Measurements from ENCODE around the gene RASA4.
"Not testable (repeated sequence)": the region's sequence is repeated elsewhere in the genome, so short reads cannot be mapped to it uniquely, and the experiment has no call there.

The RASA4 gene

GRCh38 chr7:102606848-102607247 lies 9.7 kb downstream of the RASA4 start:
- DNase-seq (ENCODE audit: low spot score), result not testable (repeated sequence)

DNA sequence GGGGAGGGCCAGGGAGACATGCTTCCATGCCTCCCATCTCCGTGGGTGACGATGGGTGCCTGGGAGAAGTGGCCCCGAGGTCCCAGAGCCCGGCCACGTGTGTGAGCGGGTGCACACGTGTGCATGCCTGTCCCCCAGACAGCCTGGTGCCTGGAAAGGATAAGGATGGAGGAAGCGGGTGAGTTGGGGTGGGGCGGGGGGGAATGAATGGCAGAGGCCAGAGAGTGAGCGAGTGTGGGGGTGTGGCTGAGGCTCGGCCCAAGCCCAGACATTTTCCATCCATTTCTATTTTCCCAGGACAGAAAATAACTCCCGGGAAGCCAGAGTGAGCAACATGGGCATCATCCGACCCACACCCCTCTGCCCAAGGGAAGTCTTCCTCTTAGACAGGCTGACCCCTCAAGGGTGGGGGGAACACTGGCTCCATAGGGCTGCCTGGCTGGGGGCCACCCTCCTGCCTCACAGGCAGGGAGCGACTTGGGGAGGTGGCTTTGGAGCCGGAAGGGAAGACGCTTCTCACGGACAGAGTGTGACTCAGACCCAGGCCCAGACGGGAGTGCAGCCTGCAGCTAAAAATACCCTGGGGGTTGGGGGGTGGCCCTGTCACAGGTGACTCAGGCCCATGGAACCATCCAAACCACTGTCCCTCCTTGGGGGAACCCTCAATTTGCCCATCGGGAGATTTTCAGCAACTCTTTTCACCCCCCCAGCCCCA lies 12.0 kb downstream of the RASA4 start:
- DNase-seq (ENCODE audit: low spot score), result not testable (repeated sequence)

DNA sequence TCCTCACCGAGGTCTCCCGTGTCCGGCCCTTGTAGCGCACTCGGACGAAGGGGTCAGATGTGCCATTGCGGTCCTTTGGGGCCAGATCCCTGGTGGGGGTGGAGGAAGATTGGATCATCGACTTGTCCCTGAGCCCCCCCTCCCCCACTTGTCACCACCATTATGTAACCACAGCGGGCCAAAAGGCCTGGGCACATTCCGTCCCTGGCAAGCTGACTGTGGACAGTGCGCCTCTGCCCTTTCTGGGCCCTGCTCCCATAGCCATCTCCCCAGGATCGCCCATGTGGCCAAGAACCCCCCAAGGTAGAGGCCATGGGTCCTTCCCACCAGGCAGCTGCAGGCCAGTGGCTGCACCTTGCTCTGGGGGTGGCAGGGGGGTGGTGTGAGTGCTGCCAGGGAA lies 14.2 kb downstream of the RASA4 start:
- not testable (repeated sequence) for DNase-seq (ENCODE audit: low spot score)

- DNase-seq (ENCODE audit: low spot score), result not testable (repeated sequence)
Observed at GRCh38 chr7:102599699-102600098, 16.9 kb downstream of the RASA4 start.

DNA sequence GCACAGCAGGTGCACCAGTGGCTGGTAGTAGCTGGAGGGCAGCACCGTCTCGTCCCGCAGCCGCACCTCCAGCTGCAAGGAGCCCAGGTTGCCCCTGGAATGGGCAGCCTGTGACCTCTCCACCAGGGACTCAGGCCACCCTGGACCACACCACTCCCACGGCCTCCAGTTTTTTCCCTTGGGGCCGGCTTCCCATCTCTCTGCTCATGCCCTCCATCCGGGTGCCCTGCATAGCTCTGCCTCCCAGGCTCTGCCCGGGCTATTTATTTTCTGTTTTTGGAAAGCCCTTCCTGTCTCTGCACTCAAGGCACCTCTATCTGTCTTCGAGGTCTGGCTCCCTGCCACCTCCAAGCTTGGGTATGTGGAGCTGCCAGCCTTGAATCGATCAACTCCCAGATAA lies 20.5 kb downstream of the RASA4 start:
- DNase-seq (ENCODE audit: low spot score), result not testable (repeated sequence)

DNA sequence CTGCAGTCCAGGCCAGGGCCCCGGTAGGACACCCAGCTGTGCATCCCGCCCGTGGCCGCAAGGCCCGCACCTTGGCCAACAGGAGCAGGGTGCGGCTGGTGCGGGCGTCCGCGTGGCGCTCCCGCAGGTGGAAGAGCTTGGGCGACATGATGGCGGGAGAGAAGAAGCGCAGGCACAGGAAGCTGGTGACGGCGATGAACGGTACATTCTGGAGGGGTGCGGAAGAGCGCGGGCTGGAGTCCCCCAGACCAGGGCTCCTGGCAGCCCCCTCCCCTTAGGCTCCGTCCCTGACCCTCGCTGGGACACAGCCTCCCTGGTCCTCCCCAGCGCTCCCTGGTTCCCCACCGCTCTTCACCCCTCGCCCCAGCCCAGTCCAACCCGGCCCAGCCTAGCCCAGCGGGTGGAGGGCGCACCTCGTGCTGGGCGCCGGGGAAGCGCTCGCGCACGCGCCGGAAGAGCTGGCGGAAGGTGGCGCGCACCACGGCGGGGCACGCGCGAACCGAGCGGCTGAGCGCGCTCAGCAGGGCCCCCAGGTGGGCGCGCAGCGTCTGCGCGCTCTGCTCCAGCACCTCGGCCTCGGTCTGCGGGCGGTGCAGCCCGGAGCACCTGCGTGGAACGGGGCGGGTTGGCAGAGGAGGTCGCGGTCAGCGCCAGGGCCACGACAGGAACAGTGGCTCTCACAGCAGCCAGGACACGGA lies 22.8 kb downstream of the RASA4 start:
- DNase-seq (ENCODE audit: low spot score), result not testable (repeated sequence)

DNA sequence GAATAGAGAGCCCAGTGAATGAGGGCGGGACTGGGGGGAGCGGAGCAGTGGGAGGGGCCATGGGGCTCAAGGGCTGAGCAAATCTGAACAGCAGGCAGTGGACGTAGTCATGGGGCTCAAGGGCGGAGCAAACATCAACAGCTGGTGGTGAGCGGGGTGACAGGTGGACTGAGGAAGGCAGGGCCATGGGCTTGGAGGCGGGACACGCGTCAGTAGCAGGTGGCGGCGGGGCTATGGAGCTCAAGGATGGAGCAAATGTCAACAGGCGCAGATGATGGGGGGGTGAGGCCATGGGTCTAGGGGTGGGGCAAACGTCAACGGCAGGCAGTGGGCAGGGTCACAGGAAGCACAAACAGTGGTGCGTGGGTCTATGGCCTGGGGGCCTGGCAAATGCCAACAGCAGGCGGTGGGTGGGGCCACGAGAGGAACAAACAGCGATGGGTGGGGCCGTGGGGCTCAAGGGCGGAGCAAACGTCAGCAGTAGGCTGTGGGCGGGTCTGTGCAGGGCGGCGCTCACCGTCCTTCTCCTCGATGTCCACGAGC lies 24.0 kb downstream of the RASA4 start:
- peak; percentile 32 for DNase-seq (ENCODE audit: low spot score)

- DNase-seq (ENCODE audit: low spot score), result not testable (repeated sequence)
Observed at GRCh38 chr7:102589857-102590256, 26.7 kb downstream of the RASA4 start.

GRCh38 chr7:102583495-102583894 lies 33.1 kb downstream of the RASA4 start:
- DNase-seq (ENCODE audit: low spot score), result not testable (repeated sequence)

GRCh38 chr7:102581722-102582121 lies 34.8 kb downstream of the RASA4 start:
- not testable (repeated sequence) for DNase-seq (ENCODE audit: low spot score)

- not testable (repeated sequence) for DNase-seq (ENCODE audit: low spot score)
Observed at GRCh38 chr7:102578486-102578885, 38.1 kb downstream of the RASA4 start.

- DNase-seq (ENCODE audit: low spot score), result not testable (repeated sequence)
Observed at GRCh38 chr7:102577315-102578240, 39.0 kb downstream of the RASA4 start.

GRCh38 chr7:102576363-102576762 lies 40.2 kb downstream of the RASA4 start:
- not testable (repeated sequence) for DNase-seq (ENCODE audit: low spot score)

- DNase-seq (ENCODE audit: low spot score), result not testable (repeated sequence)
Observed at GRCh38 chr7:102574607-102575006, 41.9 kb downstream of the RASA4 start.

- peak; percentile 96 for DNase-seq (ENCODE audit: low spot score)
Observed at GRCh38 chr7:102572261-102573239, 44.0 kb downstream of the RASA4 start, which contains the start of gene POLR2J3. Gene POLR2J3 (minus strand): TSS chr7:102572583. CDS start chr7:102572521, 62 bp downstream.

DNA sequence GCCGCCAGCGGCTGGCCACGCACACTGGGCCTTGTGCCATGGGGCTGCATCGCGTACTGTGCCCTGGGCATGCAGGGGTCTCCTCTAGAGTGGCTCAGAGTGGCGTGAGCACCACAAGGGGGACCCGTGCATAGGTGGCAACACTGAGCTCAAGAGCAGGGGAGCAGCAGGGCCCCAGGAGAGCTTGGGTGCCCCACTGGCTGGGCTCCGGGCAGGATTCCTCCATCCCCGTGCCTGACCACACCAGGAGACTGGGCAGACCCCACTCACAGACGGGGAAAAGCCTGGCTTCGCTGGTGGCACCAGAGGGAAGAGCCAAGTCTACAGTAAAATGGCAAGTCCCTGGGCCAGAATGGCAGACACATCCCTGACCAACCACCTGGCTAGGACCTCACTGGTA lies 47.9 kb downstream of the RASA4 start:
- not testable (repeated sequence) for DNase-seq (ENCODE audit: low spot score)

DNA sequence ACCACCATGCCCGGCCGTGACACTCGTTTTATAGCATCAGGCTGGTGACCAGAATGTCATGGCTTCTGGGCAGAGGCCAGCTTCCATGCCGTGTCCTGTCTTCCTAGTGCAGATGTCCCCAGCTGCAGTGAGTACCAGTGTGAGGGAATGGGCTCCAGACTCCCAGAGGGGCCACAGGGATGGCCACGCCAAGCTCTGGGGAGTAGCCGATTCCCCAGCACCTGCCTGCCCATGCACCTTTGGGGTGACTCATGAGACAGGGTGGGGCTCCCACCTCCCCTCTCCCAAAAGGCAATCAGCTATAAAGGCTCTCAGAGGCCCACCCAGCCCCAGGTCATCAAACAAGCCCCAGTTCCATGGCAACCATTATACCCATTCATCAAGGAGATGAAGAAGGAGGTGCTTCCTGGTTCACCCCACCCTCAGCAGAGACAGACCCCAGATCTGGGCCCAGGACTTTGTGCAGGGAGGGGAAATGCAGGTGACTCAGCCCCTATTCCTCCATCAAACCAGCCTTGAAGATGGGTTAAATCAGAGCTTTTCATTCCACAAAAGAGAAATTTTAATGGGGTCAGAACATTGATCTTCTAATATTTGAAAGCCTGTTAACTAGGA lies 65.6 kb downstream of the RASA4 start, which contains the start of gene SPDYE2:
Gene SPDYE2 (plus strand): TSS at position 419 of the 615 bp plus-strand sequence. CDS start 2,030 bp downstream, outside the sequence.
- not testable (repeated sequence) for DNase-seq (ENCODE audit: low spot score)

- DNase-seq (ENCODE audit: low spot score), result not testable (repeated sequence)
Observed at GRCh38 chr7:102546353-102546752, 70.2 kb downstream of the RASA4 start.

- not testable (repeated sequence) for DNase-seq (ENCODE audit: low spot score)
Observed at GRCh38 chr7:102545288-102545687, 71.3 kb downstream of the RASA4 start.

DNA sequence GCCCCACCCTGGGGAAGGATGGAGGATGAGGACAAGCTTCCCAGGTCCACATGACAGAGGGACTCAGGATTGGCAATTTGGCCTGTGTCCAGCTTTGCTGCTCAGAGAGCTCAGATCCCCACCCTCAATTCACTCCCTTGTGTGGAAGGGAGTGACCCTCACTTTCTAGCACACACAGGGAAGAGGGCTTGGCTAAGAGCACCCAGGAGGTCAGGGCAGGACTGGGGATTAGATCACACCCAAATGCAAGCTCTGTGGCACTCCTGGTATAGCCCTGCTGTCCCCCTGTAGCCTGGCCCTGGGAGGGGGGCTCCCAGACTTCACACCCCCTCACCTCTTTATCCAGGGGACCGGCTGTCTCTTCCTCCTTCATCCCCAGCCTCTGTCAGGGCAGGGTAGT lies 72.2 kb downstream of the RASA4 start:
- not testable (repeated sequence) for DNase-seq (ENCODE audit: low spot score)

Data from CD4-positive, alpha-beta T cell treated with Interleukin-15 for 4 hours (primary cell).